Right cardiac atrium (tissue), 5 donors: ENCODE results near the gene ZNF549. TPM values are rescaled to one million over a fixed set of nuclear protein-coding genes. Genes with fewer than 3 reads are reported as not detected.
"Not testable (repeated sequence)": the region's sequence is repeated elsewhere in the genome, so short reads cannot be mapped to it uniquely, and the experiment has no call there.

Experiments
- ATAC-seq, 2 donors: fragments of 200-7000 bp; cut with Tn5 transposase; one replicate each; pipeline versions ENCODE4 v1.8.0 to v1.9.1; 2020; ENCODE audit warnings: moderate library complexity in 2 of 2, mild to moderate bottlenecking in 1 of 2
- DNase-seq, 3 donors: peaks; one replicate each; pipeline ENCODE4 v3.0.0-alpha.2; 2020
- H3K27ac ChIP-seq: one replicate; pipeline ENCODE4 v1.5.1; 2013; ENCODE audit warnings: mild to moderate bottlenecking, low read length, control low read depth, moderate library complexity
- H3K27me3 ChIP-seq: one replicate; pipeline ENCODE4 v1.6.1; 2013; ENCODE audit not compliant: control insufficient read depth, insufficient read depth
- H3K4me1 ChIP-seq: one replicate; pipeline ENCODE4 v1.6.1; 2013; ENCODE audit warnings: low read length; ENCODE audit not compliant: control insufficient read depth, insufficient read depth
- H3K4me3 ChIP-seq: one replicate; pipeline ENCODE4 v1.5.1; 2013; ENCODE audit warnings: low read length, control low read depth
- H3K9me3 ChIP-seq: one replicate; pipeline ENCODE4 v1.6.1; 2013; ENCODE audit warnings: low read length; ENCODE audit not compliant: control insufficient read depth
- WGBS: extraction: QIAGEN DNeasy Blood & Tissue Kit; methylation state at CpG from one replicate; pipeline ENCODE4 v1.1.7; 2013; 5-methylcytosine and 5-hydroxymethylcytosine counted together
- intact Hi-C, 4 donors: fragments of 100-400 bp; cut with DNase I; formaldehyde crosslinking; loops; one replicate each; pipeline versions ENCODE4 v1.11.0 to v1.14.0; 2022 to 2023
- long read RNA-seq, 4 donors: library from polyadenylated mRNA; unstranded; transcript quantifications; one replicate each; pipeline ENCODE4 v2.0.0, GENCODE V29; 2020 to 2021
- polyA plus RNA-seq: library from polyadenylated mRNA; stranded (reverse); fragments of 200-250 nt; gene quantifications from one replicate; pipeline ENCODE4 v1.2.3, GENCODE V29; 2013
- total RNA-seq, 4 donors: library from RNA; stranded (reverse); fragmentation: NEBNext Ultra II Directional; extraction: Animal tissue kit (Norgen Biotek cat#: 25700); gene quantifications; one replicate each; pipeline ENCODE4 v1.2.1, GENCODE V29; 2021
- donor health status: healthy with polysubstance abuse.
- donor health status: DM: no; HTN: yes; CAD: no.
- donor health status: DM: no; HTN: no; CAD: no.
- donor health status: DM: no; HTN: yes; CAD: no; lungs with severe emphysema.
- donor health status: DM: yes; HTN: yes; CAD: no.

Gene ZNF549
- total RNA-seq: 1 to 10 TPM; 4.4 to 4.8 (median 4.5) TPM
- polyA plus RNA-seq: 2.0 TPM
- long read RNA-seq, donor 1, full-length matches to known transcripts: 4 of 5 reads
- long read RNA-seq, donor 1, partial matches to known transcripts: 0 of 5 reads
- long read RNA-seq, donor 1, other reads (novel, unspliced or antisense): 1 of 5 reads
- long read RNA-seq, donor 2, full-length matches to known transcripts: 3 of 3 reads
- long read RNA-seq, donor 2, partial matches to known transcripts: 0 of 3 reads
- long read RNA-seq, donor 2, other reads (novel, unspliced or antisense): 0 of 3 reads
- long read RNA-seq, donor 3, full-length matches to known transcripts: 17 of 22 reads
- long read RNA-seq, donor 3, partial matches to known transcripts: 0 of 22 reads
- long read RNA-seq, donor 3, other reads (novel, unspliced or antisense): 5 of 22 reads
- long read RNA-seq, donor 4, full-length matches to known transcripts: 2 of 3 reads
- long read RNA-seq, donor 4, partial matches to known transcripts: 0 of 3 reads
- long read RNA-seq, donor 4, other reads (novel, unspliced or antisense): 1 of 3 reads

GRCh38 chr19:57527136-57527881, at the start of gene ZNF549:
ZNF549 (plus strand) TSS chr19:57527356; CDS start chr19:57527574, 218 bp downstream.
- no peaks in the 10 kb centered on the region for H3K9me3 ChIP-seq
- no peaks in the 10 kb centered on the region for H3K27me3 ChIP-seq
- DNase-seq: peak; percentile 92 to 95 (median 95)
- peaks cover 4% of the 10 kb centered on the region for H3K4me1 ChIP-seq
- peak; percentile 100 for ATAC-seq
- under 1% methylated on average over 64 of the region's 64 CpGs for WGBS
- peak within 1 kb of the TSS; percentile 13 for H3K27ac ChIP-seq
- H3K4me3 ChIP-seq: peak within 1 kb of the TSS; percentile 94
- intact Hi-C loops: no loop called here

DNA sequence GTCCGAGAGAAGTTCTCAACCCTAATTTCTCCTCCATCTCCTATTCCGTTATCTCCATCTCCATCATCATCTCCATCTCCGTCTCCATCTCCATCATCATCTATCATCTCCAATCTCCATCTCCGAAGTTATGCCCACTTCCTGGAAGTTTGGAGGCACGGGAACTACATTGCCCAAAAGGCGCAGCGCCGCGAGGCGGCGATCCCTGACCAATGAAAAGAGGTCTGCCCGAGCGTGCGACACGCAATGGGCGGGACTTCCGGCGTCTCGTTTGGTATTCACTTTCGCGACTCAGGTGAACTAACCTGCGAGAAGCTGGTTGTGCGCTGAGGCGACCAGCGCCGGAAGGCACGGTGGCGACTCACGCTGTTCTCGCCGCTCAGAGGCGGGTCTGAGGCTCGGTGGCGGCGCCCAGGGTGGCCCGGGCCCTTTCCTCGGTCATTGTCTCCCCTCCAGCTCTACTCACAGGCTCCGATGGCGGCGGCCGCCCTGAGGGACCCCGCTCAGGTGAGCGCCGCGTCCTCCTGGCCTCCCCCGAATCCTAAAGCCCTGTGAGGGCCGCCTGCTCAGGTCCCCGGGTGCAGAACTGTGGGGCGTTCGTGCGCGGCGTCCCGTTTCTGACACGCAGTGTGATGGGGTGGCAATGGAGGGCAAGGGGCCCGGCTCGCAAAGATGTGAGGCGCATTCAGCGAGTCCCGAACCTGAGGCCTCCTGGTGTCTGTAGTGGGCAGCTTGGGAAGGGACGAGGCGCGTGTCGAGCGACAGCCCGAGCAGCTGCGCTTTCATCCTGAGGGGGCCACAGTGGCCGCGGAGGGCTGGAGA, 39.5 kb upstream of the ZNF549 start, which contains the start of gene ZNF419:
TSS of gene ZNF419 (plus strand) at position 274 of the 822 bp plus-strand sequence. CDS start at position 475, 201 bp downstream.
- H3K27me3 ChIP-seq, H3K9me3 ChIP-seq, H3K4me1 ChIP-seq, intact Hi-C loops: not testable (repeated sequence)
- ATAC-seq: peak; percentile 97 to 98
- WGBS: under 1% methylated on average over 58 of the region's 69 CpGs
- H3K27ac ChIP-seq: peak within 1 kb of the TSS; percentile 86
- DNase-seq: peak; percentile 92 to 97 (median 96)
- H3K4me3 ChIP-seq: peak within 1 kb of the TSS; percentile 98

GRCh38 chr19:57488299-57488644, 38.9 kb upstream of the ZNF549 start:
- H3K9me3 ChIP-seq, H3K27ac ChIP-seq, H3K27me3 ChIP-seq, H3K4me1 ChIP-seq, intact Hi-C loops, DNase-seq: not testable (repeated sequence)
- peak; percentile 28 to 56 for ATAC-seq
- H3K4me3 ChIP-seq: peak overlapping the region; percentile 3
- WGBS: no CpG with 5 or more reads among the region's 1 CpG

- H3K4me3 ChIP-seq, intact Hi-C loops, H3K9me3 ChIP-seq, H3K27ac ChIP-seq, ATAC-seq, H3K4me1 ChIP-seq, DNase-seq, H3K27me3 ChIP-seq: not testable (repeated sequence)
These were observed 27.9 kb upstream of the ZNF549 start for GRCh38 chr19:57499332-57499679.

DNA sequence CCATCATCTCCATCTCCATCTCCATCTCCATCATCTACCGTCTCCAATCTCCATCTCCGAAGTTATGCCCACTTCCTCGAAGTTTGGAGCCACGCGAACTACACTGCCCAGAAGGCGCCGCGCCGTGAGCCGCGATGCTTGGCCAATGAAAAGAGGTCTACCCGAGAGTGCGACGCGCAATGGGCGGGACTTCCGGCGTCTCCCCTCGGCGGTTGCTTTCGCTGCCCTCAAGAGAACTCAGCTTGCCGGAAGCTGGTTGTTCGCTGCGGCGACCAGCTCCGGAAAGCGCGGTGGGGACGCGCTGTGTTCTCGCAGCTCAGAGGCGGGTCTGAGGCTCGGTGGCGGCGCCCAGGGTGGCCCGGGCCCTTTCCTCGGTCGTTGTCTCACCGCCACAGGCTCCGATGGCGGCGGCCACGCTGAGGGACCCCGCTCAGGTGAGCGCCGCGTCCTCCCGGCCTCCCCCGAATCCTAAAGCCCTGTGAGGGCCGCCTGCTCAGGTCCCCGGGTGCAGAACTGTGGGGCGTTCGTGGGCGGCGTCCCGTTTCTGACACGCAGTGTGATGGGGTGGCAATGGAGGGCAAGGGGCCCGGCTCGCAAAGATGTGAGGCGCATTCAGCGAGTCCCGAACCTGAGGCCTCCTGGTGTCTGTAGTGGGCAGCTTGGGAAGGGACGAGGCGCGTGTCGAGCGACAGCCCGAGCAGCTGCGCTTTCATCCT, 27.3 kb upstream of the ZNF549 start, which contains the start of gene ZNF773:
TSS of gene ZNF773 (plus strand) at position 259 of the 716 bp plus-strand sequence. CDS start at position 402, 143 bp downstream.
- Histone ChIP-seq H3K27ac (peak within 1 kb of the TSS; percentile 76), H3K4me3 (peak within 1 kb of the TSS; percentile 75)
- peak; percentile 98 to 99 (median 99) for DNase-seq
- intact Hi-C loops: loop anchor here in 1 of 4 donors (10.0 kb wide), 1 partner anchor 735 kb away; no protein-coding TSS in a partner anchor
- not testable (repeated sequence) for H3K9me3 ChIP-seq, H3K4me1 ChIP-seq, H3K27me3 ChIP-seq
- under 1% methylated on average over 60 of the region's 69 CpGs for WGBS
- peak; percentile 100 for ATAC-seq

DNA sequence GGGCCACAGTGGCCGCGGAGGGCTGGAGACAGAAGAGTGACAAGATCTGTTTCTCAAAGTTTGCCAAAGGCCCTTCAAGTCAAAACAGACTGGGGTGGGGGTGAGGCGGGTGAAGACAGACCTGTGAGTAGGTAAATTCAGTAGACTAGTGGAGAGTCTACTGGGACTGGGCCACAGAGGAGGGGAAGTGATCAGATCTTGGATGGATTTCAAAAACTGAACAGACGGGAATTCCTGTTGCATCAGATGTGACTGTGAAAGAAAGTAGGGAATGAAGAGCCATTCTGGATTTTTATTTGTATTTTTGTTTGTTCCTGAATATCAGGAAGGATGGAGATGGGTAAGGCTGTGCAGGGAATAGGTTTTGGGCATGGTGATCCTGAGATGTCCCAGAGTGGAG, 26.8 kb upstream of the ZNF549 start:
- peak; percentile 20 to 56 for ATAC-seq
- DNase-seq, H3K4me1 ChIP-seq, H3K27ac ChIP-seq, H3K27me3 ChIP-seq, H3K9me3 ChIP-seq: not testable (repeated sequence)
- peak overlapping the region; percentile 42 for H3K4me3 ChIP-seq
- intact Hi-C loops: loop anchor here in 1 of 4 donors (10.0 kb wide), 1 partner anchor 736 kb away; no protein-coding TSS in a partner anchor
- WGBS: 0% methylated on average over 1 of the region's 4 CpGs

DNA sequence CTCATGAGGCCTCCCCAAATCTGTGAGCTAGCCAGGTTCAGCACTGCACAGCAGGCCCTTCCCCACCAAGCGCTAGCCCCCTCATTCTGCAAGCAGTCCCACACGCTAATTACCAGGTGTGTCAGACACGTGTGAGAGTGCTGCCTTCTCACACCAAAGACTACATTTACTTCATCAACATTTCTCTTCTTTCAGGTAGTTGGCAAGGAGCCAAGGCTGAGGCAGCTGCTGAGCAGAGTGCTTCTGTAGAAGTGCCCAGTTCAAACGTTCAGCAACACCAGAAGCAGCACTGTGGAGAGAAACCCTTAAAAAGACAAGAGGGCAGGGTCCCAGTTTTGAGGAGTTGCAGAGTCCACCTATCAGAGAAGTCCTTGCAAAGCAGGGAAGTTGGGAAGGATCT, 21.0 kb upstream of the ZNF549 start:
- WGBS: 62% methylated on average over 4 of the region's 4 CpGs
- peaks cover 5% of the 10 kb centered on the region for H3K9me3 ChIP-seq
- H3K4me3 ChIP-seq: no peak overlapping the region
- no peaks in the 10 kb centered on the region for H3K4me1 ChIP-seq
- DNase-seq (no peak), ATAC-seq (no peak)
- intact Hi-C loops: loop anchor here in 1 of 4 donors (10.0 kb wide), 1 partner anchor 741 kb away; no protein-coding TSS in a partner anchor
- no peaks in the 10 kb centered on the region for H3K27me3 ChIP-seq
- H3K27ac ChIP-seq: no peak overlapping the region

- intact Hi-C loops: no loop called here
These were observed 15.7 kb upstream of the ZNF549 start for GRCh38 chr19:57511484-57511883.

DNA sequence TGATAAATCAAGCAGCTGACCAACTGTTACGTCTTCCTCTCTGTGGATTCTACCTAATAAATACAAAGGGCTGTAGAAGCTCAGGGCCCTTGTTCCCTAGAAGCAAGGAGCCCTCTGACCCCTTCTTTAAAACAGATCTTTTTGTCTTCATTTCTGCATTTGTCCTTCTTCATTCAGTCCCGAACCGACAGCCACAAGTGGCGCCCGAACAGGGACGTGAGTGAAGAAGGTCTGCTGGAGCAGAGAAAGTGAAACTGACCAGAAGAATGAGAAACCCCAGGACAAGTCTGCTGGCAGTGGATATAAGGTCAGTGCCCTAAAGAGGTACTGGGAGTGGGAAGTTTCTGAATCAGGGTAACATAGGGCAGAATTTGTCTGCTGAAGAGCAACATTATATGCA, 14.3 kb upstream of the ZNF549 start:
- WGBS: 97% methylated on average over 6 of the region's 6 CpGs
- no peaks in the 10 kb centered on the region for H3K4me1 ChIP-seq
- H3K9me3 ChIP-seq: peaks cover 10% of the 10 kb centered on the region
- no peaks in the 10 kb centered on the region for H3K27me3 ChIP-seq
- intact Hi-C loops: no loop called here
- H3K4me3 ChIP-seq: no peak overlapping the region
- ATAC-seq (no peak), DNase-seq (peak in 1 of 3 donors; percentile 46)
- no peak overlapping the region for H3K27ac ChIP-seq

More at GRCh38 chr19:57511484-57511883, 15.7 kb upstream of the ZNF549 start:
- Histone ChIP-seq H3K4me3 (no peak overlapping the region), H3K27ac (no peak overlapping the region), H3K9me3 (peaks cover 10% of the 10 kb centered on the region), H3K27me3 (no peaks in the 10 kb centered on the region), H3K4me1 (no peaks in the 10 kb centered on the region)
- no peak for DNase-seq
- no peak for ATAC-seq

DNA sequence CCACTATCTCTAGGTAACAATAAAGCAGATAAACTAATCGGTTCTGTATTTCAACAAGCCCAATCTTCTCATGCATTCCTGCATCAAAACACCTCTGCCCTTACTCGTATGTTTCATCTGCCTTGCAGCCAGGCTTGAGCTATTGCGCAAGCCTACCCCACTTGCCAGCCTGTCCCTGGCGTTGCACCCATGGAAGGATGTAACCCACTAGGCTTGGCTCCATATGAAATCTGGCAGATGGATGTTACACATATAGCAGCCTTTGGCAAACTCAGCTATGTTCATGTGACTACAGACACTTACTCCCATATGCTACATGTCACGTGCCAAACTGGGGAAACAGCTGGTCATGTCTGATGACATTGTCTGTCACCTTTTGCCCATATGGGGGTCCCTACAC, 11.9 kb upstream of the ZNF549 start:
- Histone ChIP-seq H3K4me3 (no peak overlapping the region), H3K4me1 (no peaks in the 10 kb centered on the region), H3K9me3 (peaks cover 10% of the 10 kb centered on the region), H3K27ac (no peak overlapping the region), H3K27me3 (no peaks in the 10 kb centered on the region)
- 80% methylated on average over 5 of the region's 5 CpGs for WGBS
- DNase-seq (no peak), ATAC-seq (no peak)
- intact Hi-C loops: no loop called here
